Amniotic epithelial cell (primary cell): ENCODE measurements around the gene CSAG3.
"Not testable (repeated sequence)": the region's sequence is repeated elsewhere in the genome, so short reads cannot be mapped to it uniquely, and the experiment has no call there.

ENCODE experiments used
- DNase-seq: peaks from one replicate; pipeline ENCODE4 v3.0.0-alpha.2; 2010; ENCODE audit warnings: low read depth

CSAG3 gene

DNA sequence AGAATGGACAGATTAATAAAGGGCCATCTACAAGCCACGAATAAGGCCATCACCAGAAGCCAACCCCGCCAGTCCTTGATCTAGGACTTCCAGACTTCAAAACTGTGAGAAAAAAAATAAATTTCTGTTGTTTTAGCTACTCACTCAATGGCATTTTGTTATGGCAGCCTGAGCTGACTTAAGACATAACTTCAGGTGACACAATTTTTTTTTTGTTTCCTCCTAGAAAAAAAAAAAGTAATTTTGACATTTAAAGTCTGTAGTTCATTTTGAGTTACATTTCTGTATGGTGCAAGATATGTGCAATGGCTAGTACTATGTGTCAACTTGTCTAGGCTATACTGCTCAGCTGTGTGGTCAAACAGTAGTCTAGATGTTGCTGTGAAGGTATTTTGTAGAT, at the start of gene CSAG3:
Gene CSAG3, plus strand, starts transcription at position 301 of the 400 bp plus-strand sequence.
- not testable (repeated sequence) for DNase-seq

DNA sequence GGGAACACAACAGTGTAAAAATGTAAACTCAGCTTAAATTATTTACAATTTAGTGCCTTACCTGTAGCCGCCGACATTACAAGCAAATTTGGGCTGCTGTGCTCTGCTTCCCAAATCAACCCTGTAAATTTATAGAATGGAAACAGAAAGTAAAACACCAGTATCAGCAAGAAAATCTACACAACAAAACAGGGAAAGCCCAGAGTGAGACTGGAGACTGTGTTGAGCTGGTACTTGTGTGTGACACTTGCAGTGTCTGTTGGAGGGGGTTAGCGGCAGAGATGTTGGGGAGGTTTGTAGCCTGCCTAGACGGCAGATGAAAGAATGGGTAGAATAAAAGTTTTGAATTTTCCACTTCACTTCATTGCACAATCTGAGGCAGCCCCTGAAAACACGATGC, 45.8 kb upstream of the CSAG3 start:
- DNase-seq: not testable (repeated sequence)

DNA sequence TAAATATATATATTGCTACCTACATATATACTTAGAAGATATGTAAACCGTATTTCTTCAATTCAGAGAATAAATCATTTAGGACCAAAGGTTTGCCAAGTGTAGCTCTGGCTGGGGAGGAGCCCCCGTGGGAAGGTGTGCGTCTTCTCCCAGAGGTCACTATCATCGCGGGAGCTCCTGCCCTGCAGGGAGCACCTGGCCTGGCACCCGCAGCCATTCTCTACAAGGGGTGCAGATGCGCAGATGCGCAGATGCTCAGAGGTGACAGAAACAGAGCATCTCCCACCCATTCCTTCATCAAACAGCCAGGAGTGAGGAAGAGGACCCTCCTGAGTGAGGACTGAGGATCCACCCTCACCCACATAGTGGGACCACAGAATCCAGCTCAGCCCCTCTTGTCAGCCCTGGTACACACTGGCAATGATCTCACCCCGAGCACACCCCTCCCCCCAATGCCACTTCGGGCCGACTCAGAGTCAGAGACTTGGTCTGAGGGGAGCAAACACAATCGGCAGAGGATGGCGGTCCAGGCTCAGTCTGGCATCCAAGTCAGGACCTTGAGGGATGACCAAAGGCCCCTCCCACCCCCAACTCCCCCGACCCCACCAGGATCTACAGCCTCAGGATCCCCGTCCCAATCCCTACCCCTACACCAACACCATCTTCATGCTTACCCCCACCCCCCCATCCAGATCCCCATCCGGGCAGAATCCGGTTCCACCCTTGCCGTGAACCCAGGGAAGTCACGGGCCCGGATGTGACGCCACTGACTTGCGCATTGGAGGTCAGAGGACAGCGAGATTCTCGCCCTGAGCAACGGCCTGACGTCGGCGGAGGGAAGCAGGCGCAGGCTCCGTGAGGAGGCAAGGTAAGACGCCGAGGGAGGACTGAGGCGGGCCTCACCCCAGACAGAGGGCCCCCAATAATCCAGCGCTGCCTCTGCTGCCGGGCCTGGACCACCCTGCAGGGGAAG, 44.9 kb upstream of the CSAG3 start, which contains the start of gene MAGEA2B:
Gene MAGEA2B, plus strand, starts transcription at position 814 of the 973 bp plus-strand sequence. CDS start 2,479 bp downstream, outside the sequence.
- DNase-seq: not testable (repeated sequence)

DNA sequence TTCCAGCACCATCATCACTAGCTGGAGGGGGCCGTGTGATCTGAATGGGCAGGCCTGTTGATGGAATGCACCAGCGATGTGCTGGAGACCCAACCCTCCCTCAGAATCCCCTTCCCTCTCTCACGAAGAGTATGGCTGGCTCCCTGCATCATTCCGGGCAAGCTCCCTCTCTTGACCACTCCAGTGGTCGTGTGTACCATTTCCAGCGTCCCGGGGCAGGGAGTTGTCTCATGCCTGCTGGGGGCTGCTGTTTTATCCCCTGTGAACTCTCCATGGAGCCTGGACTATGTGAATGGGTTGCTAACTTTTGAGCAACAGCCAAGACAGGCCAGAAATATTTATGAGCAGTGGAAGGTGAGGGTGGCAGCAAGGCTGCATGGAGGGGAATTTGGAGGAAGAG, 33.6 kb upstream of the CSAG3 start:
- no peak for DNase-seq

DNA sequence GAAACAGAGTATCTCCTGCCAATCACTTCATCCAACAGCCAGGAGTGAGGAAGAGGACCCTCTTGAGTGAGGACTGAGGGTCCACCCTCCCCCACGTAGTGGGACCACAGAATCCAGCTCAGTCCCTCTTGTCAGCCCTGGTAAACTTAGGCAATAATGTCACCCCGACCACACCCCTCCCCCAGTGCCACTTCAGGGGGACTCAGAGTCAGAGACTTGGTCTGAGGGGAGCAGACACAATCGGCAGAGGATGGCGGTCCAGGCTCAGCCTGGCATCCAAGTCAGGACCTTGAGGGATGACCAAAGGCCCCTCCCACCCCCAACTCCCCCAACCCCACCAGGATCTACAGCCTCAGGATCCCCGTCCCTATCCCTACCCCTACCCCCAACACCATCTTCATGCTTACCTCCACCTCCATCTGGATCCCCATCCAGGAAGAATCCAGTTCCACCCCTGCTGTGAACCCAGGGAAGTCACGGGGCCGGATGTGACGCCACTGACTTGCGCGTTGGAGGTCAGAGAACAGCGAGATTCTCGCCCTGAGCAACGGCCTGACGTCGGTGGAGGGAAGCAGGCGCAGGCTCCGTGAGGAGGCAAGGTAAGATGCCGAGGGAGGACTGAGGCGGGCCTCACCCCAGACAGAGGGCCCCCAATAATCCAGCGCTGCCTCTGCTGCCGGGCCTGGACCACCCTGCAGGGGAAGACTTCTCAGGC, 25.6 kb upstream of the CSAG3 start, which contains the start of the genes CSAG1 and MAGEA12:
Gene CSAG1, minus strand, starts transcription at position 461 of the 715 bp plus-strand sequence. CDS start 1,261 bp downstream, outside the sequence.
Gene MAGEA12, plus strand, starts transcription at position 497 of the 715 bp plus-strand sequence. CDS start 2,405 bp downstream, outside the sequence.
- no peak for DNase-seq

DNA sequence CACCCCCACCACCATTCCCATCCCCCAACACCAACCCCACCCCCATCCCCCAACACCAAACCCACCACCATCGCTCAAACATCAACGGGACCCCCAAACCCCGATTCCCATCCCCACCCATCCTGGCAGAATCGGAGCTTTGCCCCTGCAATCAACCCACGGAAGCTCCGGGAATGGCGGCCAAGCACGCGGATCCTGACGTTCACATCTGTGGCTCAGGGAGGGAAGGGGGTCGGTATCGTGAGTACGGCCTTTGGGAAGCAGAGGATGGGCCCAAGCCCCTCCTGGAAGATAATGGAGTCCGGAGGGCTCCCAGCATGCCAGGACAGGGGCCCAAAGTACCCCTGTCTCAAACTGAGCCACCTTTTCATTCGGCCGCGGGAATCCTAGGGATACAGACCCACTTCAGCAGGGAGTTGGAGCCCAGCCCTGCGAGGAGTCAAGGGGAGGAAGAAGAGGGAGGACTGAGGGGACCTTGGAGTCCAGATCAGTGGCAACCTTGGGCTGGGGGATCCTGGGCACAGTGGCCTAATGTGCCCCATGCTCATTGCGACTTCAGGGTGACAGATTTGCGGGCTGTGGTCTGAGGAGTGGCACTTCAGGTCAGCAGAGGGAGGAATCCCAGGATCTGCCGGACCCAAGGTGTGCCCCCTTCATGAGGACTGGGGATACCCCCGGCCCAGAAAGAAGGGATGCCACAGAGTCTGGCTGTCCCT, 24.7 kb upstream of the CSAG3 start:
- not testable (repeated sequence) for DNase-seq

DNA sequence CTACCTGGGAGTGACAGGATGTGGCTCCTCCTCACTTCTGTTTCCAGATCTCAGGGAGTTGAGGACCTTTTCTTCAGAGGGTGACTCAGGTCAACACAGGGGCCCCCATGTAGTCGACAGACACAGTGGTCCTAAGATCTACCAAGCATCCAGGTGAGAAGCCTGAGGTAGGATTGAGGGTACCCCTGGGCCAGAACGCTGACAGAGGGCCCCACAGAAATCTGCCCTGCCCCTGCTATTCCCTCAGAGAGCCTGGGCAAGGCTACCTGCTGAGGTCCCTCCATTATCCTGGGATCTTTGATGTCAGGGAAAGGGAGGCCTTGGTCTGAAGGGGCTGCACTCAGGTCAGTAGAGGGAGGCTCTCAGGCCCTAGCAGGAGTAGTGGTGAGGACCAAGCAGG, 23.9 kb upstream of the CSAG3 start:
- no peak for DNase-seq

DNA sequence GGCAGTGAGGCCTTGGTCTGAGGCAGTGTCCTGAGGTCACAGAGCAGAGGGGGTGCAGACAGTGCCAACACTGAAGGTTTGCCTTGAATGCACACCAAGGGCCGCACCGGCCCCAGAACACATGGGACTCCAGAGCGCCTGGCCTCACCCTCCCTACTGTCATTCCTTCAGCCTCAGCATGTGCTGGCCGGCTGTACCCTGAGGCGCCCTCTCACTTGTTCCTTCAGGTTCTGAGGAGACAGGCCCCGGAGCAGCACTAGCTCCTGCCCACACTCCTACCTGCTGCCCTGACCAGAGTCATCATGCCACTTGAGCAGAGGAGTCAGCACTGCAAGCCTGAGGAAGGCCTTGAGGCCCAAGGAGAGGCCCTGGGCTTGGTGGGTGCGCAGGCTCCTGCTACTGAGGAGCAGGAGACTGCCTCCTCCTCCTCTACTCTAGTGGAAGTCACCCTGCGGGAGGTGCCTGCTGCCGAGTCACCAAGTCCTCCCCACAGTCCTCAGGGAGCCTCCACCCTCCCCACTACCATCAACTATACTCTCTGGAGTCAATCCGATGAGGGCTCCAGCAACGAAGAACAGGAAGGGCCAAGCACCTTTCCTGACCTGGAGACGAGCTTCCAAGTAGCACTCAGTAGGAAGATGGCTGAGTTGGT, 23.0 kb upstream of the CSAG3 start:
- no peak for DNase-seq

DNA sequence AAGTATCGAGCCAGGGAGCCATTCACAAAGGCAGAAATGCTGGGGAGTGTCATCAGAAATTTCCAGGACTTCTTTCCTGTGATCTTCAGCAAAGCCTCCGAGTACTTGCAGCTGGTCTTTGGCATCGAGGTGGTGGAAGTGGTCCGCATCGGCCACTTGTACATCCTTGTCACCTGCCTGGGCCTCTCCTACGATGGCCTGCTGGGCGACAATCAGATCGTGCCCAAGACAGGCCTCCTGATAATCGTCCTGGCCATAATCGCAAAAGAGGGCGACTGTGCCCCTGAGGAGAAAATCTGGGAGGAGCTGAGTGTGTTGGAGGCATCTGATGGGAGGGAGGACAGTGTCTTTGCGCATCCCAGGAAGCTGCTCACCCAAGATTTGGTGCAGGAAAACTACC, 22.5 kb upstream of the CSAG3 start:
- not testable (repeated sequence) for DNase-seq

DNA sequence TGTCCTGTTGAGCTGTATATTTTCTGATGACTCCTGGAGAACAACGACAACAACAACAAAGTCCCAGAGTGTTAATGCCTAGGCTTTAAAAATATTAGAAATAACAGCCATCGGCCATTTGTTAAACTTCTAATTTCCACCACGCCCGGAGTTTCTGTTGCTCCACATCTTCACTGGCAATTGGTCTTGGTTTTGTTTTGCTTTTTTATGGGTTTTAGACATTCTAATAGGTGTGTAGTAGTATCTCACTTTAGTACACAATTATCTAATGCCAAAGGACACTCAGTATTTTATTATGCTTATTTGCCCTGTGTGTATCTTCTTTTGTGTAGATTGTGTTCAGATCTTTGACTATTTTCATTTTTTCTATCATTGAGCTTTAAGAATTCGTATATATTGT, 20.5 kb upstream of the CSAG3 start:
- no peak for DNase-seq

DNA sequence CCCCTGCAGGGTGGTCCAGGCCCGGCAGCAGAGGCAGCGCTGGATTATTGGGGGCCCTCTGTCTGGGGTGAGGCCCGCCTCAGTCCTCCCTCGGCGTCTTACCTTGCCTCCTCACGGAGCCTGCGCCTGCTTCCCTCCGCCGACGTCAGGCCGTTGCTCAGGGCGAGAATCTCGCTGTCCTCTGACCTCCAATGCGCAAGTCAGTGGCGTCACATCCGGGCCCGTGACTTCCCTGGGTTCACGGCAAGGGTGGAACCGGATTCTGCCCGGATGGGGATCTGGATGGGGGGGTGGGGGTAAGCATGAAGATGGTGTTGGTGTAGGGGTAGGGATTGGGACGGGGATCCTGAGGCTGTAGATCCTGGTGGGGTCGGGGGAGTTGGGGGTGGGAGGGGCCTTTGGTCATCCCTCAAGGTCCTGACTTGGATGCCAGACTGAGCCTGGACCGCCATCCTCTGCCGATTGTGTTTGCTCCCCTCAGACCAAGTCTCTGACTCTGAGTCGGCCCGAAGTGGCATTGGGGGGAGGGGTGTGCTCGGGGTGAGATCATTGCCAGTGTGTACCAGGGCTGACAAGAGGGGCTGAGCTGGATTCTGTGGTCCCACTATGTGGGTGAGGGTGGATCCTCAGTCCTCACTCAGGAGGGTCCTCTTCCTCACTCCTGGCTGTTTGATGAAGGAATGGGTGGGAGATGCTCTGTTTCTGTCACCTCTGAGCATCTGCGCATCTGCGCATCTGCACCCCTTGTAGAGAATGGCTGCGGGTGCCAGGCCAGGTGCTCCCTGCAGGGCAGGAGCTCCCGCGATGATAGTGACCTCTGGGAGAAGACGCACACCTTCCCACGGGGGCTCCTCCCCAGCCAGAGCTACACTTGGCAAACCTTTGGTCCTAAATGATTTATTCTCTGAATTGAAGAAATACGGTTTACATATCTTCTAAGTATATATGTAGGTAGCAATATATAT, 5.0 kb upstream of the CSAG3 start, which contains the start of gene MAGEA2:
Gene MAGEA2, minus strand, starts transcription at position 157 of the 965 bp plus-strand sequence. CDS start 2,479 bp downstream, outside the sequence.
- not testable (repeated sequence) for DNase-seq

DNA sequence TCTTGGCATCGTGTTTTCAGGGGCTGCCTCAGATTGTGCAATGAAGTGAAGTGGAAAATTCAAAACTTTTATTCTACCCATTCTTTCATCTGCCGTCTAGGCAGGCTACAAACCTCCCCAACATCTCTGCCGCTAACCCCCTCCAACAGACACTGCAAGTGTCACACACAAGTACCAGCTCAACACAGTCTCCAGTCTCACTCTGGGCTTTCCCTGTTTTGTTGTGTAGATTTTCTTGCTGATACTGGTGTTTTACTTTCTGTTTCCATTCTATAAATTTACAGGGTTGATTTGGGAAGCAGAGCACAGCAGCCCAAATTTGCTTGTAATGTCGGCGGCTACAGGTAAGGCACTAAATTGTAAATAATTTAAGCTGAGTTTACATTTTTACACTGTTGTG, 4.1 kb upstream of the CSAG3 start:
- DNase-seq: not testable (repeated sequence)

DNA sequence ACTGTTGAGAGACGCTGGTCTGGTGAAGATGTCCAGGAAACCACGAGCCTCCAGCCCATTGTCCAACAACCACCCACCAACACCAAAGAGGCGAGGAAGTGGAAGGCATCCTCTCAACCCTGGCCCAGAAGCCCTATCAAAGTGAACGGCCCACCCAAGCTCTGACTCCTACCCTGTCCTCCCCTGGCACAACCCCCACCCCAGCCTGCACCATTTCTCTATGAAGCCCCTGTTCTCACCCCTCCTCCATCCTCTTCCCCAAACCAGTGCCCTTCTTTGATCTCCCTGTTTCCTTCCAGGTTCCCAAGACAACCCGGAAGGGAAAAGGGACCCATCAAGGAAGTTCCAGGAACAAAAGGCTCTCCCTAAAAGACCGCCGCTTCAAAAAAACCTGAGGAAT, 526 bp downstream of the CSAG3 start:
- not testable (repeated sequence) for DNase-seq

DNA sequence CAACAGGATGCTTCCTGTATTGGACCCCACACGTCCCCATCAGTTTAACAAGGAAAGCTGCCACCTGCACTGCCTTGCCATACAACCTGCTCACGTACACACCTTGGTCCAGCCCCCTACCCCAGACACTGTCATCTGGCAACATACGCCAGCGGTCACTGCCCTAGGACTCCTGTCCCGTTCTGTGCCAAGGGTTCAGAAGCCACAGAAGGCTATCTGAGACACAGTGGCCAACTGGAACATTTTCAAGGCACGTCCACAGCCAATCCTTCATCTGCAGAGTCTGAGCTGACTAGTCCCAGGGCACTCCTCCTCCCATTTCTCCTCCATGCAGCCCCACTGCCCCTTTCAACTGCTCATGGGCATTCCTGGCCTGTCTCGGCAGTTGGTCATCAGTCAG, 2.6 kb downstream of the CSAG3 start:
- not testable (repeated sequence) for DNase-seq

DNA sequence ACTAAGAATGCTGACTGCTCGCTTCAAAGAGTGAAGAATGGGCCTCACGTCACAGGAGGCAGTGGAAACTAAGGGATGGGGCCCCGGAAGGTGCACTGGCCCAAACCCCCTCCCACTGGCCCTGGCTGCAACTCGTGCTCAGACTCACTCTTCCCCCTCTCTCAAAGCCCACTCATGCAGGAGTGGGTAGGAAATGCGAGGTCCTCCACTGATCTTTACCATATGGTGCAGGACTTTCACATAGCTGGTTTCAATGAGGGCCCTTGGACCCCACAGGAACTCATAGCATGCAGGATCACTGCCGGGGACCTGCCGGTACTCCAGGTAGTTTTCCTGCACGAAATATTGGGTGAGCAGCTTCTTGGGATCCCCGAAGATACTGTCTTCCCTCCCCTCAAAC, 7.5 kb downstream of the CSAG3 start:
- not testable (repeated sequence) for DNase-seq

DNA sequence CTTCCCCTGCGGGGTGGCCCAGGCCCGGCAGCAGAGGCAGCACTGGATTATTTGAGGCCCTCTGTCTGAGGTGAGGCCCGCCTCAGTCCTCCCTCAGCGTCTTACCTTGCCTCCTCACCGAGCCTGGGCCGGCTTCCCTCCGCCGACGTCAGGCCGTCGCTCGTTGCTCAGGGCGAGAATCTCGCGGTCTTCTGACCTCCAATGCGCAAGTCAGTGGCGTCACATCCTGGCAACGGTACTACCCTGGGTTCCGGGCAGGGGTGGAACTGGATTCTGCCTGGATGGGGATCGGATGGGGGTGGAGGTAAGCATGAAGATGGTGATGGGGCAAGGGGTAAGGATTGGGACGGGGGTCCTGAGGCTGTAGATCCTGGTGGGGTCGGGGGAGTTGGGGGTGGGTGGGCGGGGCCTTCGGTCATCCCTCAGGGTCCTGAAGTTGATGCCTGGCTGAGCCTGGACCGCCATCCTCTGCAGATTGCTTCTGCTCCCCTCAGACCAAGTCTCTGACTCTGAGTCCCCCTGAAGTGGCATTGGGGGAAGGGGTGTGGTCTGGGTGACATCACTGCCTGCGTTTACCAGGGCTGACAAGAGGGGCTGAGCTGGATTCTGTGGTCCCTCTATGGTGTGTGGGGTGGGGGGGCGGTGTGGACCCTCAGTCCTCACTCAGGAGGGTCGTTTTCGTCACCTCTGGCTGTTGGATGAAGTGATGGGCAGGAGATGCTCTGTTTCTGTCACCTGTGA, 10.7 kb downstream of the CSAG3 start, which contains the start of gene MAGEA6:
Gene MAGEA6, minus strand, starts transcription at position 141 of the 741 bp plus-strand sequence. CDS start 2,039 bp downstream, outside the sequence.
- DNase-seq: not testable (repeated sequence)

DNA sequence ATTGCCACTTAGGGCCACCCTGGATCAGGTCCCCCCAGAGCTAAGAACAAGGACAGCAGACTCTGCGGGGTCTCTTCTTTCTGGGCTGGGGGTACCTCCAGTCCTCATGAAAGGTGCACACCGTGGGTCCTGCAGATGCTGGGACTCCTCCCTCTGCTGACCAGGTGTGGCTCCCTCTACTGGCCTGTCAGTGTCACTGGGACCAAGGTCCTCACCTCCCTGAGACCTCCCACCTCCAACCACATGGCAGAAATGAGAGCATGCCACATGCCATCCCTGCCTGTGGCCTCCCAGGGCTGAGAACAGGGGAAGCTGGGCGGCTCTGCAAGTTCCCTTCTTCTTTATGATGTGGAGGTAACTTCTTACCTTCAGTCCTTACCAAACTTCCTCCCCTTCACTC, 28.0 kb downstream of the CSAG3 start:
- not testable (repeated sequence) for DNase-seq

DNA sequence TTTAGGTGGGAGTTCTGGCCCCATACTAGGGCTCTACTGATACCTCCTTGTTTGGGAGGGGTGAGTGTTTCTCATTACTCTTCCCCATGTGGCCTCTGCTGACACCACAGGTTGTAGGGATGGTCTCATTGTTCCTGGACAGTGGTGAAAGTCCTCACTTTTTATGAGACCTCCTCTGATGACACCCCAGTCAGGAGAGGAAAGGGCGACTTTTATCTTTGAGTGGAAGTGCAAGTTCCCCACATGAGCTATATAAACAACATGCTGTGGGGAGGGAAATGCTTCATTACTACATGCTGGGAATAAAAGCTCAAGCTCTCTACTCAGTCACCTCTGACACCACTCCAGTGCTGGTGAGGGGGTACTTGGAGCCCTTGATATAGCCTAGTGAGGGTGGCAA, 39.9 kb downstream of the CSAG3 start:
- no peak for DNase-seq

DNA sequence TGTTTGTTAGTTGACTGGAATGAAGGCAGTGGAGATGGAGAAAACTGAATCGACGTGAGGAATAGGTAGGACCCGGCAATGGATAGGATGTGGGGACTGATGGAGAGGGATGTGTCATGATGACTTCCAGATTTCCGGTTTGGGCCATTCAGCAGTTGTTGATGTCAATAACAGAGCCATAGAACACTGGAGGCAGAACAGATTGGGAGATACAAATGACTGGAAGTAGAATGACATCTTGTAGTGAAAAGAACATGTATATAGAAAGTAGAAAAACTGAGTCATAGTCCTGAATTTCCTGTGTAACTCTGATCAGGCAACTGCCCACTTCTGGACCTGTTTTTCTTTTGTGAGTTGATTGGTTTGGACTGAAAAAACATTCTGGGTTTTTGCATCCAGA, 47.0 kb downstream of the CSAG3 start:
- no peak for DNase-seq
